Measurements from ENCODE around the gene THOC2.

GRCh38 chrX:123771449-123772064 lies 38.7 kb upstream of the THOC2 start:
- TF ChIP-seq FOS (IDR thresholded peaks at IDR 0.05; ENCODE audit: extremely low read depth, insufficient read length) (no peak), ZNF316 (IDR thresholded peaks at IDR 0.05) (no peak), EZH2 (IDR thresholded peaks at IDR 0.05; ENCODE audit: borderline replicate concordance, low read depth, low read length) (no peak), U2AF2 (optimal IDR thresholded peaks at IDR 0.05; ENCODE audit: low read depth, low read length) (no peak), ZBTB11 (CRISPR knock-in tag; IDR thresholded peaks at IDR 0.05) (no peak), THRB (CRISPR knock-in tag; conservative IDR thresholded peaks at IDR 0.05) (no peak), HMG20A (CRISPR knock-in tag; conservative IDR thresholded peaks at IDR 0.05) (no peak)
